Adrenal gland (tissue), 12 donors: Measurements from ENCODE around the gene SAFB. TPM values are rescaled to one million over a fixed set of nuclear protein-coding genes. Genes with fewer than 3 reads are reported as not detected.

Source experiments
- DNase-seq, 7 donors: peaks; one replicate each; pipeline ENCODE4 v3.0.0-alpha.2; 2019 to 2020
- H3K27ac ChIP-seq, 5 donors: fragments of 200-600 bp; sonication (generic) in 4 of 5; 1 replicate in 3 of 5; 2 replicates in 2 of 5; pipeline versions ENCODE4 v1.5.1 to v1.8.0; 2016 to 2020; ENCODE audit warnings: mild to moderate bottlenecking in 1 of 5
- H3K27me3 ChIP-seq: fragments of 200-600 bp; 2 replicates; pipeline ENCODE4 v1.8.0; 2021
- H3K36me3 ChIP-seq, 2 donors: fragments of 200-600 bp; replicated peaks in 1 of 2; 1 replicate in 1 of 2; 2 replicates in 1 of 2; pipeline versions ENCODE4 v1.5.1 to v1.8.0; 2018 to 2022
- H3K4me1 ChIP-seq, 2 donors: fragments of 200-600 bp; replicated peaks in 1 of 2; 1 replicate in 1 of 2; 2 replicates in 1 of 2; pipeline versions ENCODE4 v1.5.1 to v1.8.0; 2018 to 2021
- H3K4me3 ChIP-seq, 4 donors: fragments of 200-600 bp; sonication (generic) in 3 of 4; one replicate each; pipeline ENCODE4 v1.5.1; 2016 to 2018
- H3K9me3 ChIP-seq, 3 donors: fragments of 200-600 bp; sonication (generic) in 1 of 3; replicated peaks in 1 of 3; 1 replicate in 2 of 3; 2 replicates in 1 of 3; pipeline versions ENCODE4 v1.5.1 to v1.8.0; 2016 to 2021
- CTCF ChIP-seq, 6 experiments: fragments of 450-650 bp in 4 of 6; fragments of 200-600 bp in 2 of 6; sonication (generic) in 1 of 6; IDR thresholded peaks; 1 replicate in 5 of 6; 2 replicates in 1 of 6; pipeline versions ENCODE4 v1.5.1 to v1.8.0; 2016 to 2021; ENCODE audit warnings: antibody characterized with exemption in 6 of 6, mild to moderate bottlenecking in 2 of 6, moderate library complexity in 1 of 6
- POLR2A ChIP-seq, 2 donors: fragments of 450-650 bp; IDR thresholded peaks; one replicate each; pipeline ENCODE4 v1.6.1; 2017; ENCODE audit warnings: antibody characterized with exemption in 2 of 2, mild to moderate bottlenecking in 2 of 2, moderate library complexity in 1 of 2
- WGBS, 4 donors: extraction: QIAGEN DNeasy Blood & Tissue Kit in 2 of 4; methylation state at CpG; one replicate each; pipeline versions ENCODE4 v1.1.5 to v1.1.7; 2013 to 2017; 5-methylcytosine and 5-hydroxymethylcytosine counted together
- intact Hi-C, 2 donors: fragments of 100-400 bp; cut with DNase I; formaldehyde crosslinking; loops; one replicate each; pipeline versions ENCODE4 v1.14.1 to v1.15.0; 2022 to 2023
- polyA plus RNA-seq, 3 donors: library from polyadenylated mRNA; stranded (reverse); fragments of 200-250 nt in 2 of 3; fragments of 350-450 nt in 1 of 3; fragmentation: Illumina TruSeq in 1 of 3; extraction: RNeasy Lipid Tissue Mini Kit (QIAGEN cat#74804) in 1 of 3; gene quantifications; one replicate each; pipeline ENCODE4 v1.2.3, GENCODE V29; 2013 to 2014
- total RNA-seq, 9 donors: library from RNA; depleted of rRNA in 4 of 9; stranded (reverse); fragments of >200 nt in 4 of 9; fragments of 120-200 nt in 1 of 9; fragmentation: NEBNext Ultra II Directional in 1 of 9; extraction: Animal tissue kit (Norgen Biotek cat#: 25700) in 1 of 9; gene quantifications; one replicate each; pipeline versions ENCODE4 v1.1.0 to v1.2.4, GENCODE V29; 2013 to 2023
- donor health status: healthy with polysubstance abuse.
- donor health status: Bipolar disorder and iron deficiency.
- donor health status: DM: yes; HTN: yes; CAD: no.
- donor health status: DM: no; HTN: no; CAD: no.
- donor health status: DM: no; HTN: no; CAD: no.
- donor health status: DM: yes; HTN: yes; CAD: no.

The SAFB gene
- total and polyA plus RNA-seq, 12 donors, result 38.4 to 125 (median 55.5) TPM

- Histone ChIP-seq H3K36me3 (peaks cover 0 to 80% of the 10 kb centered on the region in 2 donors), H3K4me1 (peaks cover 0 to 19% of the 10 kb centered on the region in 2 donors), H3K27me3 (no peaks in the 10 kb centered on the region), H3K9me3 (no peaks in the 10 kb centered on the region), H3K4me3 (no peak overlapping the region), H3K27ac (peak overlapping the region in 2 of 5 donors; percentile 25 to 52)
- 79 to 84% (median 80%) methylated on average over 14 to 30 of the region's 30 CpGs for WGBS, 4 donors
- no peak for TF ChIP-seq CTCF (IDR thresholded peaks at IDR 0.05)
- intact Hi-C loops, result loop anchor here in 1 of 2 donors (10.0 kb wide), 1 partner anchor 534 kb away; no protein-coding TSS in a partner anchor
- peak in 1 of 7 donors; percentile 19 for DNase-seq
Observed at GRCh38 chr19:5588906-5589676, 33.8 kb upstream of the SAFB start.

GRCh38 chr19:5590151-5590864 is 32.6 kb upstream of the SAFB start:
- H3K27me3 ChIP-seq, result no peaks in the 10 kb centered on the region
- H3K9me3 ChIP-seq, result no peaks in the 10 kb centered on the region
- no peak overlapping the region for H3K27ac ChIP-seq
- 87 to 91% (median 90%) methylated on average over 17 to 22 of the region's 22 CpGs for WGBS, 4 donors
- no peak for TF ChIP-seq CTCF (IDR thresholded peaks at IDR 0.05)
- TF ChIP-seq POLR2A (IDR thresholded peaks at IDR 0.05), result no peak
- peaks cover 0 to 92% of the 10 kb centered on the region in 2 donors for H3K36me3 ChIP-seq
- H3K4me1 ChIP-seq, result peaks cover 0 to 17% of the 10 kb centered on the region in 2 donors
- DNase-seq, result no peak
- no peak overlapping the region for H3K4me3 ChIP-seq
- intact Hi-C loops, result no loop called here

DNA sequence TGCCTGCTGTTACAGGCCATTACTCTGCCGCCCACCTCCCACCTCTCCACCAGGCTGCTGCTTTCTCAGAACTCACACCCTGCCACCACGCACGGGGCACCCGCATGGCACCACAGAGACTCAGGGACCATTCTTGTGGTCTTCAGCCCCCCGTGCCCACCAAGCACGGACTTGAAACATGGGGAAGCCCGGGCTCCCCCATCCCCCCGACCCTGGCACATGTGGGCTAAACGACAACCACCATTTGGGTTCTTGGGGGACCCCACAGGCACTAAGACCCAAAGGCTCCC is 32.1 kb upstream of the SAFB start:
- Histone ChIP-seq H3K4me1 (peaks cover 0 to 12% of the 10 kb centered on the region in 2 donors), H3K4me3 (no peak overlapping the region), H3K36me3 (peaks cover 0 to 97% of the 10 kb centered on the region in 2 donors), H3K27me3 (no peaks in the 10 kb centered on the region), H3K9me3 (no peaks in the 10 kb centered on the region), H3K27ac (no peak overlapping the region)
- no peak for DNase-seq
- TF ChIP-seq CTCF (IDR thresholded peaks at IDR 0.05) (no peak), POLR2A (IDR thresholded peaks at IDR 0.05) (no peak)
- WGBS, 4 donors, result 91 to 94% (median 92%) methylated on average over 2 to 9 of the region's 9 CpGs
- intact Hi-C loops, result no loop called here

DNA sequence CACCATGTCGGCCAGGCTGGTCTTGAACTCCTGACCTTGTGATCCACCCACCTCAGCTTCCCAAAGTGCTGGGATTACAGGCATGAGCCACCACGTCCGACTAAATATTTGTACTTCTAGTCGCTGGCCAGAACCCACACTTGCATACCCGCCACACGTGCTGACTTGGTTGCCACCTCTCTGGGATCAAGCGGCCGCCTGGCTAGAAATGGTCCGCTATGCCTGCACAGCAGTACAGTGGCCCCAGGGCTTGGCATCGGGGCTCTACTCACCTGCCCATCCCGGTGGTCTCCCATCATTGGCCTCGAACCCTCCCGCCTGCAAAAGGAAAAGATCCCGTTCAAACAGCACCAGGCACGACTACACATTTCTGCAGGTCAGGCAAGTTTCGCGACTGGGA is 31.4 kb upstream of the SAFB start:
- no peak for DNase-seq
- Histone ChIP-seq H3K27me3 (no peaks in the 10 kb centered on the region), H3K27ac (no peak overlapping the region), H3K4me3 (no peak overlapping the region), H3K36me3 (peaks cover 0 to 100% of the 10 kb centered on the region in 2 donors), H3K9me3 (no peaks in the 10 kb centered on the region), H3K4me1 (peaks cover 0 to 5% of the 10 kb centered on the region in 2 donors)
- WGBS, 4 donors, result 91 to 95% (median 92%) methylated on average over 5 to 17 of the region's 17 CpGs
- intact Hi-C loops, result no loop called here
- TF ChIP-seq POLR2A (IDR thresholded peaks at IDR 0.05), result no peak
- no peak for TF ChIP-seq CTCF (IDR thresholded peaks at IDR 0.05)
